Retinal pigment epithelial cell (primary cell): ENCODE measurements around the gene TERF2IP.

Experiments
- DNase-seq: peaks from one replicate; pipeline ENCODE4 v3.0.0-alpha.2; 2010; ENCODE audit warnings: low read depth
- H3K4me3 ChIP-seq: 2 replicates; pipeline ENCODE4 v1.5.1; 2011; ENCODE audit warnings: mild to moderate bottlenecking, low read length, control low read depth, moderate library complexity
- TF ChIP-seq, protein P1 (sequence below): conservative IDR thresholded peaks from 2 replicates; pipeline ENCODE4 v1.5.1; 2011; ENCODE audit warnings: low read depth, low read length, control low read depth, inconsistent platforms

TERF2IP gene

DNA sequence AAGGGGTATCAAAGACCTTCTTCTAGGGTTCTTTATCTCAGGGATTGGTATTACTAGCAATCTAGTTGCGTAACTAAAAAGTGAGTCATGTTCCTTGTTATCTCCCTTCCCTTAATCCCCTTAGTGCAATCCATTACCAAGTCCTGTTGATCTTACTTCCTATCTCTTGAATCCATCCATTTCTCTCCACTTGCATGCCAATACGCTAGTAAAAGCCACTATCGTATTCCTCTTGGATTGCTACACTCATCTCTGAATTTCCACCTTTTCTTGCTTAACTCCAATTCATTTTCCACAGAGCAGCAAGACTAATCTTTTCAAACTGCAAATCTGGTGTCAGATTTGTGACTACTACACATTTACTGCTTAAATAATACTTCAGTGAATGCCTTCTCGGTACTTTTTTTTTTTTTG, 22.6 kb upstream of the TERF2IP start:
- TF ChIP-seq, protein P1, sequence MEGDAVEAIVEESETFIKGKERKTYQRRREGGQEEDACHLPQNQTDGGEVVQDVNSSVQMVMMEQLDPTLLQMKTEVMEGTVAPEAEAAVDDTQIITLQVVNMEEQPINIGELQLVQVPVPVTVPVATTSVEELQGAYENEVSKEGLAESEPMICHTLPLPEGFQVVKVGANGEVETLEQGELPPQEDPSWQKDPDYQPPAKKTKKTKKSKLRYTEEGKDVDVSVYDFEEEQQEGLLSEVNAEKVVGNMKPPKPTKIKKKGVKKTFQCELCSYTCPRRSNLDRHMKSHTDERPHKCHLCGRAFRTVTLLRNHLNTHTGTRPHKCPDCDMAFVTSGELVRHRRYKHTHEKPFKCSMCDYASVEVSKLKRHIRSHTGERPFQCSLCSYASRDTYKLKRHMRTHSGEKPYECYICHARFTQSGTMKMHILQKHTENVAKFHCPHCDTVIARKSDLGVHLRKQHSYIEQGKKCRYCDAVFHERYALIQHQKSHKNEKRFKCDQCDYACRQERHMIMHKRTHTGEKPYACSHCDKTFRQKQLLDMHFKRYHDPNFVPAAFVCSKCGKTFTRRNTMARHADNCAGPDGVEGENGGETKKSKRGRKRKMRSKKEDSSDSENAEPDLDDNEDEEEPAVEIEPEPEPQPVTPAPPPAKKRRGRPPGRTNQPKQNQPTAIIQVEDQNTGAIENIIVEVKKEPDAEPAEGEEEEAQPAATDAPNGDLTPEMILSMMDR, result no peak
- no peak for DNase-seq
- no peak overlapping the region for H3K4me3 ChIP-seq

DNA sequence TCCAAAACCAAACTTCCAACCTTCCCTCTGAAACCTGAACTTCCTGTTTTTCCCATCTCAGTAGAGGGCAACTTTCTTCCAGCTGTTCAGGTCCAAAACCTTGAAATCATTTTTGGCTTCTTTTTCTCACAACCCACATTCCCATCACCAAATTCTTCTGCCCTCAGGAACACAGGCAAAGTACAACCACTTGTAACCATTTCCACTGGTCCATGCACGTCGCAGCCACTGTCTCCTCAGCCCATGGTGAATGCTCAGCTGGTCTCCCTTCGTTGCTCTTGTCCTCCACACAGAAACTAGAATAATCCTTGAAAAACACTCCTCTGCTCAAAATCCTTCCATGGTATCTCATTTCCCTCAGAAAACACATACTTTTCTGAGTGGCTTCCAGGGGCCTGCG, 20.8 kb upstream of the TERF2IP start:
- DNase-seq, result no peak
- TF ChIP-seq, protein P1, result no peak
- no peak overlapping the region for H3K4me3 ChIP-seq

DNA sequence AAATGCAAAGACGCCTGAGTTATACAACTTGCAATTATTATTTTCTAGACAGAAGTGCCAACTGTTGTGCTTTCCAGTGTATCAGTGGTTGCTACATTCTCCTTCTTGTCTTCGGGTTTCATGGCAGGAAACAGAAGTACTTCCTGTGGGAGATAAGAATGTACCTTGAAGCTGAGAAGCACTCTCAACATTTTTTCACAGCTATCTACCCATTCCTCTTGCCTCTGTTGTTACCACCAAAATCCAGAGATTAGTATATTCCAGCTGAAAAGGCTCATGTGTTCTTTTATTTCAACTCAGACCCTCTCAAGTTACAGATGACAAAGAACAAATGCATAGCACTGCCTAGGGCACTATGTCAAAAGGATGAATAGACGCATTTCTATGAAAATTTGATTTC, 19.7 kb upstream of the TERF2IP start:
- TF ChIP-seq, protein P1, result no peak
- DNase-seq, result no peak
- no peak overlapping the region for H3K4me3 ChIP-seq

DNA sequence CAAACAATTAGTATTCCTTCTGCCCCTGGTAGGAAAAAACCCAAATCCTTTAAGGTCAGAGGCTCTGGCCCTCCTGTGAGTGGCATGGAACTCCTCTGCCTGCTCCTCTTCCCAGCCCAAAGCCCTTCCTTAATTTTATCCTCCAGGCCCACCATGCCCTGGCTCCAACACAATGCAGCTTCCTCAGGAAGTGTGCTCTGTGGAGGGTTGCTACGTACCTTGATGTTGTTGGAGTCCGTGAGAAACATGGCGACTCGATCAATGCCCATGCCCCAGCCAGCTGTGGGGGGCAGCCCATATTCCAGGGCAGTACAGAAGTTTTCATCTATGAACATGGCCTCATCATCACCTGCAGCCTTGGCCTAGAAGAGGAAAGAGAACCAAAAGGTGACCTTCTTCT, 19.2 kb upstream of the TERF2IP start:
- DNase-seq, result no peak
- TF ChIP-seq, protein P1, result no peak
- no peak overlapping the region for H3K4me3 ChIP-seq

DNA sequence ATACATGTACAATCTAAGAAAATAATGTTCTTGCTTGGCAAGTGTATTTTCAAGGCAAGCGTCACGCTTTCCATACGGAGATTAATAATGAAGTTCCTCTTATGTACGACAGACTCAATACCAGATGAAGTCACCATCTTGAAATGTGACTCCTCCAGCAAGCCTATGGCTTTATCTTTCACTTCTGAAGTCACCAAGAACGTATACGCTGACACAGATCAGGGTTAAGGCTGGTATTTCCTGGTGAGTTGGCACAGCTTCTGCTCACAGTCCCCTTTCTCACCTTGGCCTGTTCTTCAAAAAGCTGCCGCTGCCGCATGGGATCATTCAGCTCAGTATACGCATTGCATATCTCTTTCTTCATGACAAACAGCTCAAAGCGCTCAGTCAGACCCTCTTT, 18.4 kb upstream of the TERF2IP start:
- TF ChIP-seq, protein P1, result no peak
- H3K4me3 ChIP-seq, result no peak overlapping the region
- DNase-seq, result no peak

DNA sequence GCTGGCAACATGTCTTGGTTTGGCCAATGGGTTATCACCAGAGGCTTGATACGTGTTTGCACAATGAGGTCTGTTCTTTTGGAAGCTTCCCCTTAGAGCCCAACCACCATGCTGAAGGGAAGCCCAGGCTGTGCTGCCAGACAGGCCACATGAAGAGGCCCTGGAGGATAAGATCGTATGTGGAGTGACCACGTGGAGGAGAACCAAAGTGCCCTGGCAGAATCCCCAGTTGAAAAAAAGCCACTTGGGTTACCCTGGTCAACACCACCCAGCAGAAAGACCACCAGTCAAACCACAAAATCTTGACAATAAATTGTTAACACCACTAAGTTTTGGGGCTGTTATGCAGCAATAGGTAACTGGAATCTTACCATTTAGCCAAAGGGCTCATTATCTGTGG, 17.5 kb upstream of the TERF2IP start:
- TF ChIP-seq, protein P1, result no peak
- DNase-seq, result no peak
- no peak overlapping the region for H3K4me3 ChIP-seq

DNA sequence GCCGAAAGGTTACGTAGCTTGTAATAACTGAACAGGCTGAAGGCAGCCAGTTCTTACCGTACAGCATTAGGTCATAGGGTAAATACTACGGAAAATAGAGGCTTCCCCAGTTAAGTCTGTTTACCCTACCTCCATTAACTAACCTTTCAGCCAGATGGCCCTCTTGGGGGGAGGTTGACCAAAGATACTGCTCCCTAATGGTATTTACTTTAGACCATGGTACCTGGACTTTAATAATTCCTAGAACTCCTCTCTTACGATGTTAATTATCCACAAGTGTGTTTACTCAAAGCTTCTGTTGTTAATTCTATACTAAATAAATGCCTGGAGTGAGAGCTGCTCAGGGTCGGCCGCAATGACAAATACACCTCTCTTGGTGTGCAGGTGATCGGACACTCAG, 14.7 kb upstream of the TERF2IP start:
- H3K4me3 ChIP-seq, result no peak overlapping the region
- no peak for DNase-seq
- TF ChIP-seq, protein P1, result no peak
